Ovary (tissue), 9 donors: ENCODE measurements around the gene KRTAP5-3. TPM values are rescaled to one million over a fixed set of nuclear protein-coding genes. Genes with fewer than 3 reads are reported as not detected.
"Not testable (repeated sequence)": the region's sequence is repeated elsewhere in the genome, so short reads cannot be mapped to it uniquely, and the experiment has no call there.

Experiments used
- DNase-seq, 5 donors: peaks; one replicate each; pipeline ENCODE4 v3.0.0-alpha.2; 2019 to 2020
- H3K27ac ChIP-seq, 2 donors: fragments of 200-600 bp; one replicate each; pipeline versions ENCODE4 v1.5.1 to v1.8.0; 2019 to 2022
- H3K27me3 ChIP-seq: fragments of 200-600 bp; one replicate; pipeline ENCODE4 v1.8.0; 2022
- H3K36me3 ChIP-seq: fragments of 200-600 bp; sonication (generic); one replicate; pipeline ENCODE4 v1.5.1; 2019
- H3K4me1 ChIP-seq: one replicate; pipeline ENCODE4 v1.8.1; 2013; ENCODE audit warnings: mild to moderate bottlenecking, moderate library complexity; ENCODE audit not compliant: insufficient read depth
- H3K4me3 ChIP-seq: fragments of 200-600 bp; sonication (generic); one replicate; pipeline ENCODE4 v1.5.1; 2017
- H3K9me3 ChIP-seq, 2 donors: fragments of 200-600 bp in 1 of 2; sonication (generic) in 1 of 2; one replicate each; pipeline versions ENCODE4 v1.5.1 to v1.8.1; 2013 to 2019; ENCODE audit warnings: mild to moderate bottlenecking in 1 of 2, moderate library complexity in 1 of 2
- CTCF ChIP-seq, 3 donors: fragments of 450-650 bp in 2 of 3; fragments of 200-600 bp in 1 of 3; IDR thresholded peaks; one replicate each; pipeline versions ENCODE4 v1.5.1 to v1.8.0; 2016 to 2022; ENCODE audit warnings: antibody characterized with exemption in 3 of 3, mild to moderate bottlenecking in 1 of 3
- EP300 ChIP-seq: sonication (generic); formaldehyde crosslinking; IDR thresholded peaks from one replicate; pipeline ENCODE4 v1.6.1; 2017; ENCODE audit warnings: antibody characterized with exemption
- POLR2A ChIP-seq: fragments of 450-650 bp; IDR thresholded peaks from one replicate; pipeline ENCODE4 v1.6.1; 2017; ENCODE audit warnings: antibody characterized with exemption, mild to moderate bottlenecking, moderate library complexity
- WGBS, 3 donors: extraction: QIAGEN DNeasy Blood & Tissue Kit in 1 of 3; methylation state at CpG; one replicate each; pipeline versions ENCODE4 v1.1.5 to v1.1.7; 2013 to 2017; 5-methylcytosine and 5-hydroxymethylcytosine counted together
- intact Hi-C, 4 donors: fragments of 100-400 bp; cut with DNase I; formaldehyde crosslinking; loops; one replicate each; pipeline versions ENCODE4 v1.11.0 to v1.15.1; 2022 to 2023
- polyA plus RNA-seq, 2 donors: library from polyadenylated mRNA; stranded (reverse); fragments of 200-250 nt in 1 of 2; fragments of 350-450 nt in 1 of 2; fragmentation: Illumina TruSeq in 1 of 2; extraction: RNeasy Lipid Tissue Mini Kit (QIAGEN cat#74804) in 1 of 2; gene quantifications; one replicate each; pipeline ENCODE4 v1.2.3, GENCODE V29; 2013 to 2014
- total RNA-seq, 7 donors: library from RNA; depleted of rRNA in 2 of 7; stranded (reverse); fragments of >200 nt in 2 of 7; fragmentation: NEBNext Ultra II Directional in 3 of 7; extraction: Animal tissue kit (Norgen Biotek cat#: 25700) in 3 of 7; gene quantifications; one replicate each; pipeline versions ENCODE4 v1.1.0 to v1.2.4, GENCODE V29; 2016 to 2023
- donor health status: DM: no; HTN: no; CAD: no; lungs with moderate emphysema.
- donor health status: DM: no; HTN: no; CAD: no.
- donor health status: Bipolar disorder and iron deficiency.
- donor health status: DM: yes; HTN: yes; CAD: no.
- donor health status: DM: no; HTN: no; CAD: no.
- donor health status: DM: yes; HTN: yes; CAD: no.

Gene KRTAP5-3
- total and polyA plus RNA-seq, 9 donors, result not detected

GRCh38 chr11:1592628-1593027, 15.6 kb downstream of the KRTAP5-3 start:
- Histone ChIP-seq H3K9me3 (no peaks in the 10 kb centered on the region), H3K4me1 (no peaks in the 10 kb centered on the region), H3K27ac (no peak overlapping the region), H3K36me3 (no peaks in the 10 kb centered on the region), H3K27me3 (no peaks in the 10 kb centered on the region), H3K4me3 (no peak overlapping the region)
- no peak for TF ChIP-seq CTCF (IDR thresholded peaks at IDR 0.05)
- no peak for DNase-seq
- intact Hi-C loops, result no loop called here
- WGBS, 3 donors, result 11 to 35% (median 21%) methylated on average over 9 of the region's 9 CpGs

- Histone ChIP-seq H3K36me3 (no peaks in the 10 kb centered on the region), H3K27ac (no peak overlapping the region), H3K27me3 (no peaks in the 10 kb centered on the region), H3K4me1 (no peaks in the 10 kb centered on the region), H3K4me3 (no peak overlapping the region), H3K9me3 (no peaks in the 10 kb centered on the region)
- TF ChIP-seq EP300, result no peak
- no peak for TF ChIP-seq POLR2A
- TF ChIP-seq CTCF (IDR thresholded peaks at IDR 0.05), result no peak
- intact Hi-C loops, result no loop called here
- 82 to 93% (median 88%) methylated on average over 6 of the region's 6 CpGs for WGBS, 3 donors
- DNase-seq, result no peak
Measured at GRCh38 chr11:1589996-1590395, 18.3 kb downstream of the KRTAP5-3 start.

- H3K27me3 ChIP-seq, H3K27ac ChIP-seq, H3K4me3 ChIP-seq, H3K9me3 ChIP-seq, DNase-seq, H3K4me1 ChIP-seq, H3K36me3 ChIP-seq, intact Hi-C loops: not testable (repeated sequence)
- 28 to 30% (median 30%) methylated on average over 8 of the region's 10 CpGs for WGBS, 3 donors
Measured at GRCh38 chr11:1589191-1589963, 18.9 kb downstream of the KRTAP5-3 start.

- 20 to 52% (median 32%) methylated on average over 2 of the region's 2 CpGs for WGBS, 3 donors
- Histone ChIP-seq H3K27me3 (no peaks in the 10 kb centered on the region), H3K36me3 (no peaks in the 10 kb centered on the region), H3K4me3 (no peak overlapping the region), H3K4me1 (no peaks in the 10 kb centered on the region), H3K27ac (no peak overlapping the region), H3K9me3 (no peaks in the 10 kb centered on the region)
- TF ChIP-seq CTCF (IDR thresholded peaks at IDR 0.05), result no peak
- no peak for TF ChIP-seq POLR2A
- TF ChIP-seq EP300, result no peak
- intact Hi-C loops, result no loop called here
- DNase-seq, result no peak
Measured at GRCh38 chr11:1586699-1587098, 21.6 kb downstream of the KRTAP5-3 start.

GRCh38 chr11:1584661-1585370, 23.4 kb downstream of the KRTAP5-3 start, which contains the start of gene KRTAP5-1:
Gene KRTAP5-1 (minus strand): TSS chr11:1585283. CDS start chr11:1585249, 34 bp downstream.
- H3K27ac ChIP-seq, H3K27me3 ChIP-seq, intact Hi-C loops, H3K4me1 ChIP-seq, DNase-seq, H3K36me3 ChIP-seq, H3K9me3 ChIP-seq, H3K4me3 ChIP-seq: not testable (repeated sequence)
- 12 to 31% (median 20%) methylated on average over 5 to 9 of the region's 9 CpGs for WGBS, 3 donors

- intact Hi-C loops, H3K27ac ChIP-seq, H3K4me3 ChIP-seq, H3K36me3 ChIP-seq, H3K4me1 ChIP-seq, DNase-seq, H3K27me3 ChIP-seq, H3K9me3 ChIP-seq: not testable (repeated sequence)
- 38 to 55% (median 50%) methylated on average over 2 of the region's 2 CpGs for WGBS, 3 donors
Measured at GRCh38 chr11:1582909-1583308, 25.4 kb downstream of the KRTAP5-3 start.
